Prostate gland (tissue), 2 donors: ENCODE results near the gene NDST3.

Experiments used
- POLR2A ChIP-seq: fragments of 450-650 bp; IDR thresholded peaks from one replicate; pipeline ENCODE4 v1.6.1; 2016; ENCODE audit warnings: antibody characterized with exemption, mild to moderate bottlenecking
- POLR2AphosphoS5 ChIP-seq: sonication (generic); formaldehyde crosslinking; IDR thresholded peaks from one replicate; pipeline ENCODE4 v1.6.1; 2017; ENCODE audit warnings: antibody characterized with exemption
- TF ChIP-seq, protein P1 (sequence below), 4 experiments: fragments of 200-600 bp in 2 of 4; fragments of 450-650 bp in 2 of 4; sonication (generic) in 2 of 4; IDR thresholded peaks; 1 replicate in 3 of 4; 2 replicates in 1 of 4; pipeline ENCODE4 v1.5.1; 2016 to 2019; ENCODE audit warnings: antibody characterized with exemption in 4 of 4, mild to moderate bottlenecking in 2 of 4, moderate library complexity in 2 of 4

DNA sequence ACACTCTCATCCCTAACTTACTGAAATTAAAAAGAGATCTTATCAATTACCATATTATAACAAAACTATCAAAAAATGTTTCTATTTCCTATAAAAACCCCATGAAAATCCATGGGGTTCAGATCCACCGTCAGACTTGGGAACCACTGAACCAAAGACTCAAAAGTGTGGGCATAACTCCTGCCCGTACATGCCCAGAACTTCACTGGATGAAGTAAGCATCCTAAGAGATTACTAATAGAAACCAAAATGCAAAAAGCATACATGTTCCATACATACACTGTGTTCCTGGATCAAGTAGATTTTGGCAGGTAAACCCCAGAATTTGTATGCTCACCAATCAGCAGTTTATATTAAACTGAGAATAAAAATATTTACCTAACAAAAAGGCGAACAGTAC is 252.4 kb downstream of the NDST3 start:
- TF ChIP-seq, protein P1, sequence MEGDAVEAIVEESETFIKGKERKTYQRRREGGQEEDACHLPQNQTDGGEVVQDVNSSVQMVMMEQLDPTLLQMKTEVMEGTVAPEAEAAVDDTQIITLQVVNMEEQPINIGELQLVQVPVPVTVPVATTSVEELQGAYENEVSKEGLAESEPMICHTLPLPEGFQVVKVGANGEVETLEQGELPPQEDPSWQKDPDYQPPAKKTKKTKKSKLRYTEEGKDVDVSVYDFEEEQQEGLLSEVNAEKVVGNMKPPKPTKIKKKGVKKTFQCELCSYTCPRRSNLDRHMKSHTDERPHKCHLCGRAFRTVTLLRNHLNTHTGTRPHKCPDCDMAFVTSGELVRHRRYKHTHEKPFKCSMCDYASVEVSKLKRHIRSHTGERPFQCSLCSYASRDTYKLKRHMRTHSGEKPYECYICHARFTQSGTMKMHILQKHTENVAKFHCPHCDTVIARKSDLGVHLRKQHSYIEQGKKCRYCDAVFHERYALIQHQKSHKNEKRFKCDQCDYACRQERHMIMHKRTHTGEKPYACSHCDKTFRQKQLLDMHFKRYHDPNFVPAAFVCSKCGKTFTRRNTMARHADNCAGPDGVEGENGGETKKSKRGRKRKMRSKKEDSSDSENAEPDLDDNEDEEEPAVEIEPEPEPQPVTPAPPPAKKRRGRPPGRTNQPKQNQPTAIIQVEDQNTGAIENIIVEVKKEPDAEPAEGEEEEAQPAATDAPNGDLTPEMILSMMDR (IDR thresholded peaks at IDR 0.05) = no peak
- TF ChIP-seq POLR2A (no peak), POLR2AphosphoS5 (no peak)
